ENCODE data around the gene SLC25A21. TPM values are rescaled to one million over a fixed set of nuclear protein-coding genes. Genes with fewer than 3 reads are reported as not detected.

Gene SLC25A21
- total and polyA plus RNA-seq, 2 experiments from 2014 or later: 10.6 to 12.1 TPM

DNA sequence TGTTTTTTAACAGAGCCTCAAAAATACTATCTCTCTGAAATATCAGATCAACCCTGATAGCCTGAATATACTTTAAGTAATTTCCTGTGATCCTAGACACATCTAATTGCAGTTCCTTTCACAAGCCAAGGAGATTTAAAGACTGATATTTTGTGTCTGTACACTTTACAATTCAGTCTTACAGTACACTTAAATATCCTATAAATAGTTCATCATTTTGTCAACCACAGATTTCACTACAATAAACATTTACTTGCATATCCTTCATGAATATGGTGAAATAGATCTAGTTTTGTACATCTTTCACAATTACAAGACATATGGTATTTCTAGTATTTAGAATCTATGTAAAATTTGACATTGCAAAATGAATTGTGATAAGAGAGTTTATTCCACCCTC lies 349.7 kb downstream of the SLC25A21 start:
- Histone ChIP-seq H3K79me2 (replicated peaks; ENCODE audit: insufficient read depth) (no peaks in the 10 kb centered on the region), H3K4me3 (no peak overlapping the region), H3K9me2 (ENCODE audit: insufficient read depth) (0 out of 2 replicates have a peak, but pooled peaks cover 4% of the 10 kb centered on the region), H3F3A (replicated peaks; ENCODE audit: low read depth) (no peaks in the 10 kb centered on the region), H3K36me3 (ENCODE audit: insufficient read depth) (no peaks in the 10 kb centered on the region), H3K27ac (ENCODE audit: low read depth) (no peak overlapping the region), H2AFZ (no peak overlapping the region), H3K4me2 (no peak overlapping the region), H3K27me3 (ENCODE audit: insufficient read depth) (no peaks in the 10 kb centered on the region), H4K20me1 (replicated peaks; ENCODE audit: insufficient read depth) (no peaks in the 10 kb centered on the region), H3K4me1 (ENCODE audit: insufficient read depth) (peaks cover 13% of the 10 kb centered on the region)
- Mint-ChIP-seq H3K36me3 (ENCODE audit: low read depth) (no peaks in the 10 kb centered on the region), H3K27me3 (ENCODE audit: insufficient read depth, low read depth, poor library complexity) (no peaks in the 10 kb centered on the region), H3K4me3 (no peak overlapping the region), H3K4me1 (peaks cover 25% of the 10 kb centered on the region), H3K27ac (no peak overlapping the region), H3K9me3 (no peaks in the 10 kb centered on the region)
- ATAC-seq: no peak
- TF ChIP-seq EZH2 (IDR thresholded peaks at IDR 0.05; ENCODE audit: low read depth, unreplicated experiment): no peak
- no peak for TF ChIP-seq NANOG (IDR thresholded peaks at IDR 0.05; ENCODE audit: borderline replicate concordance)
- TF ChIP-seq, protein P1, sequence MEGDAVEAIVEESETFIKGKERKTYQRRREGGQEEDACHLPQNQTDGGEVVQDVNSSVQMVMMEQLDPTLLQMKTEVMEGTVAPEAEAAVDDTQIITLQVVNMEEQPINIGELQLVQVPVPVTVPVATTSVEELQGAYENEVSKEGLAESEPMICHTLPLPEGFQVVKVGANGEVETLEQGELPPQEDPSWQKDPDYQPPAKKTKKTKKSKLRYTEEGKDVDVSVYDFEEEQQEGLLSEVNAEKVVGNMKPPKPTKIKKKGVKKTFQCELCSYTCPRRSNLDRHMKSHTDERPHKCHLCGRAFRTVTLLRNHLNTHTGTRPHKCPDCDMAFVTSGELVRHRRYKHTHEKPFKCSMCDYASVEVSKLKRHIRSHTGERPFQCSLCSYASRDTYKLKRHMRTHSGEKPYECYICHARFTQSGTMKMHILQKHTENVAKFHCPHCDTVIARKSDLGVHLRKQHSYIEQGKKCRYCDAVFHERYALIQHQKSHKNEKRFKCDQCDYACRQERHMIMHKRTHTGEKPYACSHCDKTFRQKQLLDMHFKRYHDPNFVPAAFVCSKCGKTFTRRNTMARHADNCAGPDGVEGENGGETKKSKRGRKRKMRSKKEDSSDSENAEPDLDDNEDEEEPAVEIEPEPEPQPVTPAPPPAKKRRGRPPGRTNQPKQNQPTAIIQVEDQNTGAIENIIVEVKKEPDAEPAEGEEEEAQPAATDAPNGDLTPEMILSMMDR (conservative IDR thresholded peaks at IDR 0.05; ENCODE audit: low read depth in 2 of 2): no peak
- TF ChIP-seq, protein P2, sequence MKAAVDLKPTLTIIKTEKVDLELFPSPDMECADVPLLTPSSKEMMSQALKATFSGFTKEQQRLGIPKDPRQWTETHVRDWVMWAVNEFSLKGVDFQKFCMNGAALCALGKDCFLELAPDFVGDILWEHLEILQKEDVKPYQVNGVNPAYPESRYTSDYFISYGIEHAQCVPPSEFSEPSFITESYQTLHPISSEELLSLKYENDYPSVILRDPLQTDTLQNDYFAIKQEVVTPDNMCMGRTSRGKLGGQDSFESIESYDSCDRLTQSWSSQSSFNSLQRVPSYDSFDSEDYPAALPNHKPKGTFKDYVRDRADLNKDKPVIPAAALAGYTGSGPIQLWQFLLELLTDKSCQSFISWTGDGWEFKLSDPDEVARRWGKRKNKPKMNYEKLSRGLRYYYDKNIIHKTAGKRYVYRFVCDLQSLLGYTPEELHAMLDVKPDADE (IDR thresholded peaks at IDR 0.05): no peak
- TF ChIP-seq EZH2phosphoT487 (IDR thresholded peaks at IDR 0.05; ENCODE audit: unreplicated experiment): no peak
- no peak for TF ChIP-seq ZNF114 (CRISPR knock-in tag; IDR thresholded peaks at IDR 0.05)
- no peak for TF ChIP-seq POLR2AphosphoS5 (IDR thresholded peaks at IDR 0.05; ENCODE audit: low read depth)
- no peak for TF ChIP-seq STAT1 (IDR thresholded peaks at IDR 0.05; ENCODE audit: unreplicated experiment)
- no peak for TF ChIP-seq JUNB (IDR thresholded peaks at IDR 0.05; ENCODE audit: unreplicated experiment)
- no peak for TF ChIP-seq CREB1 (CRISPR knock-in tag; IDR thresholded peaks at IDR 0.05; ENCODE audit: low read depth)
- no peak for TF ChIP-seq ZNF331 (CRISPR knock-in tag; IDR thresholded peaks at IDR 0.05; ENCODE audit: low read depth)
- TF ChIP-seq, protein P3, sequence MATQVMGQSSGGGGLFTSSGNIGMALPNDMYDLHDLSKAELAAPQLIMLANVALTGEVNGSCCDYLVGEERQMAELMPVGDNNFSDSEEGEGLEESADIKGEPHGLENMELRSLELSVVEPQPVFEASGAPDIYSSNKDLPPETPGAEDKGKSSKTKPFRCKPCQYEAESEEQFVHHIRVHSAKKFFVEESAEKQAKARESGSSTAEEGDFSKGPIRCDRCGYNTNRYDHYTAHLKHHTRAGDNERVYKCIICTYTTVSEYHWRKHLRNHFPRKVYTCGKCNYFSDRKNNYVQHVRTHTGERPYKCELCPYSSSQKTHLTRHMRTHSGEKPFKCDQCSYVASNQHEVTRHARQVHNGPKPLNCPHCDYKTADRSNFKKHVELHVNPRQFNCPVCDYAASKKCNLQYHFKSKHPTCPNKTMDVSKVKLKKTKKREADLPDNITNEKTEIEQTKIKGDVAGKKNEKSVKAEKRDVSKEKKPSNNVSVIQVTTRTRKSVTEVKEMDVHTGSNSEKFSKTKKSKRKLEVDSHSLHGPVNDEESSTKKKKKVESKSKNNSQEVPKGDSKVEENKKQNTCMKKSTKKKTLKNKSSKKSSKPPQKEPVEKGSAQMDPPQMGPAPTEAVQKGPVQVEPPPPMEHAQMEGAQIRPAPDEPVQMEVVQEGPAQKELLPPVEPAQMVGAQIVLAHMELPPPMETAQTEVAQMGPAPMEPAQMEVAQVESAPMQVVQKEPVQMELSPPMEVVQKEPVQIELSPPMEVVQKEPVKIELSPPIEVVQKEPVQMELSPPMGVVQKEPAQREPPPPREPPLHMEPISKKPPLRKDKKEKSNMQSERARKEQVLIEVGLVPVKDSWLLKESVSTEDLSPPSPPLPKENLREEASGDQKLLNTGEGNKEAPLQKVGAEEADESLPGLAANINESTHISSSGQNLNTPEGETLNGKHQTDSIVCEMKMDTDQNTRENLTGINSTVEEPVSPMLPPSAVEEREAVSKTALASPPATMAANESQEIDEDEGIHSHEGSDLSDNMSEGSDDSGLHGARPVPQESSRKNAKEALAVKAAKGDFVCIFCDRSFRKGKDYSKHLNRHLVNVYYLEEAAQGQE (IDR thresholded peaks at IDR 0.05; ENCODE audit: unreplicated experiment): no peak
- no peak for TF ChIP-seq ZNF462 (CRISPR knock-in tag; IDR thresholded peaks at IDR 0.05)
- DNase-seq (ENCODE audit: low spot score): no peak

Data from GM23338 (cell line).